Activated T-cell treated with anti-CD3 and anti-CD28 coated beads, Interleukin-2, amount 50 U/mL, for 24 hours (primary cell): Measurements from ENCODE around the gene GALNT1.

ENCODE experiments used
- DNase-seq: peaks from one replicate; pipeline ENCODE4 v3.0.0-alpha.2; 2020
- H3K27ac Mint-ChIP-seq: 2 replicates; pipeline ENCODE4 v1.8.0; 2020; ENCODE audit warnings: mild to moderate bottlenecking, mixed read lengths
- H3K27me3 Mint-ChIP-seq: 2 replicates; pipeline ENCODE4 v1.8.0; 2020; ENCODE audit warnings: mixed read lengths
- H3K36me3 Mint-ChIP-seq: 2 replicates; pipeline ENCODE4 v1.8.0; 2020; ENCODE audit warnings: low read depth, mixed read lengths
- H3K4me1 Mint-ChIP-seq: 2 replicates; pipeline ENCODE4 v1.8.0; 2020; ENCODE audit warnings: low read depth, mixed read lengths
- H3K4me3 Mint-ChIP-seq: 2 replicates; pipeline ENCODE4 v1.8.0; 2020; ENCODE audit warnings: mild to moderate bottlenecking, moderate library complexity, mixed read lengths
- H3K9me3 Mint-ChIP-seq: 2 replicates; pipeline ENCODE4 v1.8.0; 2020; ENCODE audit warnings: mixed read lengths

Gene GALNT1

GRCh38 chr18:35653392-35654135 is 72.0 kb downstream of the GALNT1 start:
- Mint-ChIP-seq H3K4me3 (no peak overlapping the region), H3K9me3 (peaks cover 8% of the 10 kb centered on the region), H3K27me3 (no peaks in the 10 kb centered on the region), H3K4me1 (peaks cover 20% of the 10 kb centered on the region), H3K36me3 (peaks cover 13% of the 10 kb centered on the region), H3K27ac (no peak overlapping the region)
- no peak for DNase-seq

- Mint-ChIP-seq H3K9me3 (no peaks in the 10 kb centered on the region), H3K27me3 (no peaks in the 10 kb centered on the region), H3K4me3 (no peak overlapping the region), H3K27ac (no peak overlapping the region), H3K4me1 (peaks cover 1% of the 10 kb centered on the region), H3K36me3 (peaks cover 14% of the 10 kb centered on the region)
- DNase-seq: no peak
Observed at GRCh38 chr18:35658112-35658511, 76.6 kb downstream of the GALNT1 start.

- H3K27ac Mint-ChIP-seq: no peak overlapping the region
Observed at GRCh38 chr18:35661483-35662146, 80.1 kb downstream of the GALNT1 start.

GRCh38 chr18:35662293-35663062 is 80.9 kb downstream of the GALNT1 start:
- Mint-ChIP-seq H3K4me3 (no peak overlapping the region), H3K27me3 (no peaks in the 10 kb centered on the region), H3K36me3 (peaks cover 53% of the 10 kb centered on the region), H3K9me3 (no peaks in the 10 kb centered on the region), H3K4me1 (no peaks in the 10 kb centered on the region), H3K27ac (no peak overlapping the region)
- DNase-seq: no peak

More at GRCh38 chr18:35661483-35662146, 80.1 kb downstream of the GALNT1 start:
- no peaks in the 10 kb centered on the region for H3K4me1 Mint-ChIP-seq
- DNase-seq: no peak
- peaks cover 45% of the 10 kb centered on the region for H3K36me3 Mint-ChIP-seq
- H3K4me3 Mint-ChIP-seq: no peak overlapping the region
- H3K9me3 Mint-ChIP-seq: no peaks in the 10 kb centered on the region
- no peaks in the 10 kb centered on the region for H3K27me3 Mint-ChIP-seq

GRCh38 chr18:35671966-35672603 is 90.5 kb downstream of the GALNT1 start:
- DNase-seq: no peak
- Mint-ChIP-seq H3K4me1 (no peaks in the 10 kb centered on the region), H3K9me3 (peaks cover 3% of the 10 kb centered on the region), H3K36me3 (peaks cover 29% of the 10 kb centered on the region), H3K27me3 (no peaks in the 10 kb centered on the region), H3K27ac (no peak overlapping the region), H3K4me3 (no peak overlapping the region)

GRCh38 chr18:35672897-35673296 is 91.4 kb downstream of the GALNT1 start:
- no peak for DNase-seq
- no peak overlapping the region for H3K4me3 Mint-ChIP-seq
- H3K27ac Mint-ChIP-seq: no peak overlapping the region
- no peaks in the 10 kb centered on the region for H3K27me3 Mint-ChIP-seq
- H3K4me1 Mint-ChIP-seq: no peaks in the 10 kb centered on the region
- no peaks in the 10 kb centered on the region for H3K9me3 Mint-ChIP-seq
- peaks cover 24% of the 10 kb centered on the region for H3K36me3 Mint-ChIP-seq

GRCh38 chr18:35673682-35674081 is 92.1 kb downstream of the GALNT1 start:
- Mint-ChIP-seq H3K9me3 (no peaks in the 10 kb centered on the region), H3K36me3 (peaks cover 26% of the 10 kb centered on the region), H3K4me1 (no peaks in the 10 kb centered on the region), H3K4me3 (no peak overlapping the region), H3K27me3 (no peaks in the 10 kb centered on the region), H3K27ac (no peak overlapping the region)
- DNase-seq: no peak

GRCh38 chr18:35680139-35680551 is 98.6 kb downstream of the GALNT1 start:
- Mint-ChIP-seq H3K4me1 (no peaks in the 10 kb centered on the region), H3K36me3 (peaks cover 60% of the 10 kb centered on the region), H3K27ac (no peak overlapping the region), H3K9me3 (no peaks in the 10 kb centered on the region), H3K27me3 (no peaks in the 10 kb centered on the region), H3K4me3 (no peak overlapping the region)
- DNase-seq: no peak

GRCh38 chr18:35682281-35682867 is 100.8 kb downstream of the GALNT1 start:
- Mint-ChIP-seq H3K36me3 (peaks cover 71% of the 10 kb centered on the region), H3K4me1 (no peaks in the 10 kb centered on the region), H3K4me3 (no peak overlapping the region), H3K9me3 (no peaks in the 10 kb centered on the region), H3K27ac (no peak overlapping the region), H3K27me3 (no peaks in the 10 kb centered on the region)
- DNase-seq: no peak

GRCh38 chr18:35683021-35683420 is 101.5 kb downstream of the GALNT1 start:
- Mint-ChIP-seq H3K27me3 (no peaks in the 10 kb centered on the region), H3K27ac (no peak overlapping the region), H3K4me1 (no peaks in the 10 kb centered on the region), H3K4me3 (no peak overlapping the region), H3K9me3 (no peaks in the 10 kb centered on the region), H3K36me3 (peaks cover 74% of the 10 kb centered on the region)
- no peak for DNase-seq

- peaks cover 60% of the 10 kb centered on the region for H3K36me3 Mint-ChIP-seq
- H3K4me1 Mint-ChIP-seq: no peaks in the 10 kb centered on the region
- no peaks in the 10 kb centered on the region for H3K27me3 Mint-ChIP-seq
- no peak overlapping the region for H3K4me3 Mint-ChIP-seq
- no peak for DNase-seq
- no peaks in the 10 kb centered on the region for H3K9me3 Mint-ChIP-seq
- no peak overlapping the region for H3K27ac Mint-ChIP-seq
Observed at GRCh38 chr18:35688757-35689156, 107.2 kb downstream of the GALNT1 start.

GRCh38 chr18:35689728-35690127 is 108.2 kb downstream of the GALNT1 start:
- Mint-ChIP-seq H3K4me3 (no peak overlapping the region), H3K27ac (no peak overlapping the region), H3K9me3 (no peaks in the 10 kb centered on the region), H3K4me1 (no peaks in the 10 kb centered on the region), H3K27me3 (no peaks in the 10 kb centered on the region), H3K36me3 (peaks cover 51% of the 10 kb centered on the region)
- no peak for DNase-seq

- Mint-ChIP-seq H3K27me3 (no peaks in the 10 kb centered on the region), H3K9me3 (no peaks in the 10 kb centered on the region), H3K36me3 (peaks cover 44% of the 10 kb centered on the region), H3K27ac (no peak overlapping the region), H3K4me3 (no peak overlapping the region), H3K4me1 (no peaks in the 10 kb centered on the region)
- no peak for DNase-seq
Observed at GRCh38 chr18:35691625-35692024, 110.1 kb downstream of the GALNT1 start.

GRCh38 chr18:35692866-35693265 is 111.3 kb downstream of the GALNT1 start:
- Mint-ChIP-seq H3K27me3 (no peaks in the 10 kb centered on the region), H3K27ac (no peak overlapping the region), H3K36me3 (peaks cover 41% of the 10 kb centered on the region), H3K4me1 (no peaks in the 10 kb centered on the region), H3K9me3 (no peaks in the 10 kb centered on the region), H3K4me3 (no peak overlapping the region)
- DNase-seq: no peak
